Middle frontal gyrus (tissue), 1 donor: Measurements from ENCODE around the gene ERP29.
A peak's percentile ranks its signal among the peaks of the same experiment; 100 is the strongest.
"Not testable (repeated sequence)": the region's sequence is repeated elsewhere in the genome, so short reads cannot be mapped to it uniquely, and the experiment has no call there.

Experiments used
- DNase-seq: peaks from one replicate; pipeline ENCODE4 v3.0.0-alpha.2; 2015; ENCODE audit warnings: low spot score; ENCODE audit errors: extremely low spot score

ERP29 gene

DNA sequence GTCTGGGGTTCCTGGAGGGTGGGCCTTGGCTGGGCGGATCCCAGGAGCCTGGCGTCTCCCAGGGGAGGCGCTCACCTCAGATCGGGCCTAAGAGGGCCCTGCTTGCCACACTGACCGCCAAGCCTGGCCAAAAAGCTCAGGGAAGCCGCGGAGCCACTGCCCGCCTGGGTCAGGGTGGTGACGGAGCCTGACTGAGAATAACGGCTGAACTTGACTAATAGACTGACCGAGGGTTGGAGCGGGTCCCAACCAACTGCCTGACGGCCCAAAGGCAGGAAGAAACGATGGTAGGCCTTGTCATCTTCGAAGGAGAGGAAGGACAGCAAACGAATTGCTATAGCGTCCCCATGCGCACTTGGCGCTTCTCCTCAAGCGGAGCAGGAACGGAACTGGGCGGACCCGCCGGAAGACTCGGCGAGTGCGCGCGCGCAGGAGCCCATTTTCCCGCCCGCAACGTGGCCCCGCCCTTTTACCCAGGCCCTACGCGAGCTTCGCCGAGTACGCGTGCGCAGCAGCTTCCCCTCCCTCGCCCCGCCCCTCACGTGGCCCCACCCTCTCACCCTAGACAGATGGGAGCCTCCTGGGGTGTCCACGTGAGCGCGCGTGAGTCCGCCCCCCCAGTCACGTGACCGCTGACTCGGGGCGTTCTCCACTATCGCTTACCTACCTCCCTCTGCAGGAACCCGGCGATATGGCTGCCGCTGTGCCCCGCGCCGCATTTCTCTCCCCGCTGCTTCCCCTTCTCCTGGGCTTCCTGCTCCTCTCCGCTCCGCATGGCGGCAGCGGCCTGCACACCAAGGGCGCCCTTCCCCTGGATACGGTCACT, at the start of gene ERP29, which contains the start of gene TMEM116:
Gene ERP29, plus strand, starts transcription at position 652 of the 826 bp plus-strand sequence. Its CDS starts 40 bp downstream, at position 692.
Gene TMEM116, minus strand, starts transcription at position 391 of the 826 bp plus-strand sequence. CDS start 7,895 bp downstream, outside the sequence.
- DNase-seq = peak; percentile 94

DNA sequence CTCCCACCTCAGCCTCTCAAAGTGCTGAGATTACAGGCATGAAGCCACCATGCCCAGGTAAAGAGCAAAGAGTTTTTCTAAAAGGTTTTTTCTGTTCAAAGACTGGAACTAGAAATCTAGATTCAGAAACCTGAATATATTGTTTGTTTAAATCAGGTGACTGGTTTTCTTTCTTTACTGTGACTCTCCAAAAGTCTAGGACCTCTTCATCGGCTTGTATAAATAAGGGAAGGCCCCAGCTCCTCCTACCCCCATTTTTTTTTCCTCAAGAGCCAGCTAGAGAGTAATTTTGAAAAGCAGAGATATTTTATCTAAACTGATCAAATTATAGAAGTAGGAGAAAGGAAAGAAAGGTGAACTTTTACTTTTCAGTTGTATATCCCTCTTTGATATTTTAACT, 48.3 kb upstream of the ERP29 start:
- DNase-seq = no peak

DNA sequence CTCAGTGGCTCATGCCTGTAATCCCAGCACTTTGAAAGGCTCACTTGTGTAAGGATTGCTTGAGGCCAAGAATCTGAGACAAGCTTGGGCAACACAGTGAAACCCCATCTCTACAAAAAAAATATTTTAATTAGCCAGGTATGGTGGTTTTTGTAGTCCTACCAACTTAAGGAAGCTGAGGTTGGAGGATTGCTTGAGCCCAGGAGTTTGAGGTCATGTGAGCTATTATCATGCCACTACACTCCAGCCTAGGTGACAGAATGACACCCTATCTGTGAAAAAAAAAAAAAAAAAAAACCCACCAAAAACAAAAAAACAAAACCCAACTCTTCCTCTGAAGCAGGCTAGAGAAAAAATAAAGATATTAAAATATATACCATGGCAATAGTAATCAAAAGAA, 41.4 kb upstream of the ERP29 start:
- DNase-seq = no peak

DNA sequence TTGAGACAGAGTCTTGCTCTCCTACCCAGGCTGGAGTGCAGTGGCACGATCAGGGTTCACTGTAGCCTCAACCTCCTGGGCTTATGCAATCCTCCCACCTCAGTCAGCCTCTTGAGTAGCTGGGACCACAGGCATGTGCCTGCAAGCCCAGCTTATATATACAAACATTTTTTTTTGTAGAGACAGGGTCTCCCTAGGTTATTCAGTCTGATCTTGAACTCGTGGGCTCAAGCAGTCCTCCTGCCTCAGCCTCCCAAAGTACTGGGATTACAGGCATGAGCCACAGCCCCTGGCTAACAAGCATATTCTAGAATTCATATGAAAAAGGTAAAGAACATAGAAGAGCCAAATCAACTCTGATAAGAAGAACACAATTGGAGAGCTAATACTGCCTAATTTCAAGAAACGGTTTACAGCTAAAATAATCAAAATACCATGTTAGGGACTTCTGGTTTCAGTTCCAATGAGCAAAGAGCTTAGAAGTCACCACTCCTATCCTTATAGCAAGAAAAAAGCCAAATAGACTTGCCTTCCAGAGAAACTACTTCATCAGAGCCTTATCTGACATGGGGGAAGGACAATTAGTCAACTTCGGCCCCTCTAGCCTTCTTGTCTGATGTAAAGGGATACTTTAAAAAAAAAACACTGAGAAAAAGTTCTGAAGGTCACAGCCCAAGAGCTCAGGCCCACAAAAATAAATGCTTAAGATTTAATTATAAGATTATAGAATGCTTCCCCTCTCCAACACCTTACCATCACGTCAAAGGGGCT, 37.9 kb upstream of the ERP29 start:
- no peak for DNase-seq

DNA sequence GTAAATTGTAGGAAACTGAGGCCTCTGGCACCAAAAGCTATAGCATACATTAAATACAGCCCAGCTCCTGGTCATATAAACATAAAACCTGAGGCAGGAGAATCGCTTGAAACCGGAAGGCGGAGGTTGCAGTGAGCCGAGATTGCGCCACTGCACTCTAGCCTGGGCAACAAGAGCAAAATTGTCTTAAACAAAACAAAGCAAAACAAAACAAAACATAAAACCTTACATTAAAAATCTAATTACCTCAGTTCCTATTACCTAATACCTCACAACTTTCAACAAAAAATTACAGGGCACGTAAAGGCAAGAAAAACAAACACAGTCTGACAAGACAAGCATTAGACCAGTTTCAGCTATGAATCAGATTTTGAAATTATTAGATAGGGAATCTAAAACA, 36.9 kb upstream of the ERP29 start:
- DNase-seq = no peak

DNA sequence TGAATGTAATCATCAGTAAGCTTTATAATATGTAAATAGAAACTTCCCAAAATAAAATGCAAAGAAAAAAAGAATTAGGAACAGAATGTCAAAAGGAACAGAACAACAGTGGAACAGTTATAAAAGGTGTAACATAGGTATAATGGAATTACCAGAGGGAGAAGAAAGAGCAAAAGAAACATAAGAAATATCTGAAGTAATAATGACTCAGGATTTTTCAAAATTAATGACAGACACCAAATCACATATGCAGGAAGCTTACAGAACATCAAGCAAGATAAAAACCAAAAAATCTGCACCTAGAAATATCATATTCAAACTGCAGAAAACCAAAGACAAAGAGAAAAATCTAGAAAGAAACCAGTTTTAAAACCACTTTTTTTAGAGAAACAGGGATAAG, 36.4 kb upstream of the ERP29 start:
- DNase-seq = no peak

DNA sequence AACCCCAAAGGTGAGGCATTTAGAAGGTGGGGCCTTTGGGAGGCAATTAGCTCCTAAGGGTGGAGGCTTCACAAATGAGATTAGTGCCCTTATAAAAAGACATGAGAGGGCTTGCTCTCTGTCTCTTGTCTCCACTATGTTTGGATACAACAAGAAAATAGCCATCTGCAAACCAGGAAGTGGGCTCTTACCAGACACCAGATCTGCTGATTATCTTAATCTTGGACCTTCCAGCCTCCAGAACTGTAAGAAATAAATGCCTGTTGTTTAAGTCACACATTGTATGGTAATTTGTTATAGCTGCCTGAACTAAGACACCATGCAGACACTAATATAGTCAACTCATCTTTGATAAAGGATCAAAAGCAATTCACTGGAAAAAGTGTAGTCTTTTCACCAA, 34.7 kb upstream of the ERP29 start:
- no peak for DNase-seq

DNA sequence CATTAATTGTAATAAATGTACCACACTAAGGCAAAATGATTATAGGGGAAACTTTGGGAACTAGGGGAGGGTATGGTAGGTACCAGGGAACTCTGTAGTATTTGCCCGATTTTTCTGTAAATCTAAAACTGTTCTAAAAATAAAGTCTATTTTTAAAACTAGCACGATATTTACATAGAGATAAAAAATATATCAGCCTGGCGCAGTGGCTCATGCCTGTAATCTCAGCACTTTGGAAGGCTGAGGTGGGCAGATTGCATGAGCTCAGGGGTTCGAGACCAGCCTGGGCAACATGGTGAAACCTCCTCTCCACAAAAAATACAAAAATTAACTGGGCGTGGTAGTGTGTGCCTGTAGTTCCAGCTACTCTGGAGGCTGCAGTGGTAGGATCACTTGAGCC, 32.6 kb upstream of the ERP29 start:
- no peak for DNase-seq

DNA sequence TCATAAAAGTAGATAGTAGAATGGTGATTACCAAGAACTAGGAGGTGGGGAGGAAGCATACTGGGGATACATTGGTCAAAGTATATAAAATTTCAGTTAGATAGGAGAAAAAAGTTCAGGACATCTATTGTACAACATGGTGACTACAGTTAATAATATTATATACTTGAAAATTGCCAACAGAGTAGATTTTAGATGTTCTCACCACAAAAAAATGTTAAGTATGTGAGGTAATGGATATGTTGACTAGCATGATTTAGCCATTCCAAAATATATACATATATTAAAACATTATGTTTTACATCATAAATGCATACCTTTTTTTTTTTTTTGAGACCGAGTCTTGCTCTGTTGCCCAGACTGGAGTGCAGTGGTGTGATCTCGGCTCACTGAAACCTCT, 31.2 kb upstream of the ERP29 start:
- DNase-seq = no peak

DNA sequence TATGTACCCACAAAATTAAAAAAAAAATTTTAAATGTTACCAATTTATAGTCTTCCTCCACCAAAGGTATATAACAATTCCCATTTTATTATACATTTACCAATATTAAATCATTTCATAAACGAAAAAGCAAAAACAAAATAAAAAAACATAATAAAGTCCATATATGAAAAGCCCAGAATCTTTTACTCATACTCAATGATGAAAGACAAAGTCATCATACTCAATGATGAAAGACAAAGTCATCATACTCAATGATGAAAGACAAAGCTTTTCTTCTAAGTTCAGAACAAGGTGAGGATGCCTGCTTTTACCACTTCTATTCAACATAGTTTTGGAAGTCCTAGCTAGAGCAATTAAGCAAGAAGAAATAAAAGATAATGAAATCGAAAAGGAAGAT, 28.4 kb upstream of the ERP29 start:
- no peak for DNase-seq

DNA sequence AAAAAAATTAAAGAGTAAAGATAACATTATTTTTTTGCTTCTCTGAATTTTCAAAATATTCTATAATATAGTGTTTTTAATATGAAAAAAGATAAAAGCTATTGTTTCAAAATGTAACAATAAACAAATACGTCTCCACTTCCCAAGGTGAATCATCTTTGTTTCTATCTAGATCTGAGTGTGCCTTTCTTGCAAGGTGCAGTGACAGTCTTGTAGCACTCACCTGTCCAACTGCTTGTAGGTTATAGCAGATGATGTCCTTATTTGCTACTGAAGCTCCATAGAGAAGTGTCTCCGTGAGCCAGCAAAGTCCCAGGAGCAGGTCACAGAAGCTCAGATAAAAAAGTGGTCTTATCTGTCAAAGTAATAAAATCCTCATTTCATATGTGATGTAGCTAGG, 21.7 kb upstream of the ERP29 start:
- no peak for DNase-seq

DNA sequence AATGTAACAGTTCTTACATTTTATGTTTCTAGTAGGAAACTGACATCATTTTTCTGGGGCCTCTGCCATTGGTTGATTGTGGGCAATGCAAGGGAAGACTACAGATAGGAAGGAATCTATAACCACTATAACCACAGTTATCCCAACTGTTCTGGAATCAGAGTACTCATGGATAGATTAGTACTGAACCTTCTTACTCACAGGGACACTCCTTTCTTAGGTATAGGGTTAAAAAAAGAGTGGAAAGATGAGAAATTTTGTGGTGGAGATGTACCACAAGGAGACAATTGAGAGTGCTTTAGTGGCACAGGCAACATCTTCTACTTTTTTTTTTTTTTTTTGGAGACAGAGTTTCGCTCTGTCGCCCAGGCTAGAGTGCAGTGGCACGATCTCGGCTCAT, 21.3 kb upstream of the ERP29 start:
- no peak for DNase-seq

DNA sequence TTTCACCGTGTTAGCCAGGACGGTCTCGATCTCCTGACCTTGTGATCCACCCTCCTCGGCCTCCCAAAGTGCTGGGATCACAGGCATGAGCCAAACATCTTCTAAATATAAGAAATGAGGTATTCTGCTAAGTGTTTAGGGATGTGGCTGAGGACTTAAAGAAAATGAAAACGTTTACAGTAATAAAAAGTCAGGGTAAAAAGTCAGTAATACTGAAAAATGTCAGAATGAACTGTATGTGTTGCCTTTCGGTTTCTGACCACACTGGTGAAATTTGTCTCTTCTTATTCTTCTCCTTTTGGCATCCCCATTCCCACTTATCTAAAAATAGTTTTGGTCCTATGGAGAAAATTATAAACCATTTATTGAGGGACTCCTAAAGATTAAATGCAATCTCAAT, 20.8 kb upstream of the ERP29 start:
- DNase-seq = no peak

DNA sequence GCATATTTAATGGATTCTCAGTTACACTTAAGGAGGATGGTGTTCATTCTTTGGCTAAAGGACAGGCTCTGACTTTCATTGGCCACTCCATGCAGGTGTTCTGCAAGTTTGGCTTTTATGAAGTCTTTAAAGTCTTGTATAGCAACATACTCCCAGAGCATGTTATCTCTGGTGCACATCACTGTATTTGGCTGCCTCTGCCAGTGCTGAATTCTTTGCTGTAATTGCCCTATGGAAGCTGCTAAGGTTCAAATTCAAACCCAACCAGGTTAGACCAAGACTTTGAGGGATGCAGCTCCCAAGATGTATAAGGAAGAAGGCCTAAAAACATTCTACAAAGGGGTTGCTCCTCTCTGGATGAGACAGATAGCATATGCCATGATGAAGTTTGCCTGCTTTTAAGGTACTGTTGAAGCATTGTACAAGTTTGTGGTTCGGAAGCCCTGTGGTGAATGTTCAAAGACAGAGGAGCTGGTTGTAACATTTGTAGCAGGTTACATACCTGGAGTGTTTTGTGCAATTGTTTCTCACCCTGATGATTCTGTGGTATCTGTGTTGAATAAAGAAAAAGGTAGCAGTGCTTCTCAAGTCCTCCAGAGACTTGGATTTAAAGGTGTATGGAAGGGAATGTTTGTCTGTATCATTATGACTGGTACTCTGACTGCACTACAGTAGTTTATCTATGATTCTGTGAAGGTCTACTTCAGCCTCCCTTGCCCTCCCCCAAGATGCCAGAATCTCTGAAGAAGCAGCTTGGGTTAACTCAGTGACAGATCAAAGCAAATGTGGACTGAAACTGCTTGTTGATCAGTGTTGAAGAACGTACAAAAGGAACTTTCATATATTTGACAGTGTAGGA, 19.7 kb upstream of the ERP29 start:
- no peak for DNase-seq

DNA sequence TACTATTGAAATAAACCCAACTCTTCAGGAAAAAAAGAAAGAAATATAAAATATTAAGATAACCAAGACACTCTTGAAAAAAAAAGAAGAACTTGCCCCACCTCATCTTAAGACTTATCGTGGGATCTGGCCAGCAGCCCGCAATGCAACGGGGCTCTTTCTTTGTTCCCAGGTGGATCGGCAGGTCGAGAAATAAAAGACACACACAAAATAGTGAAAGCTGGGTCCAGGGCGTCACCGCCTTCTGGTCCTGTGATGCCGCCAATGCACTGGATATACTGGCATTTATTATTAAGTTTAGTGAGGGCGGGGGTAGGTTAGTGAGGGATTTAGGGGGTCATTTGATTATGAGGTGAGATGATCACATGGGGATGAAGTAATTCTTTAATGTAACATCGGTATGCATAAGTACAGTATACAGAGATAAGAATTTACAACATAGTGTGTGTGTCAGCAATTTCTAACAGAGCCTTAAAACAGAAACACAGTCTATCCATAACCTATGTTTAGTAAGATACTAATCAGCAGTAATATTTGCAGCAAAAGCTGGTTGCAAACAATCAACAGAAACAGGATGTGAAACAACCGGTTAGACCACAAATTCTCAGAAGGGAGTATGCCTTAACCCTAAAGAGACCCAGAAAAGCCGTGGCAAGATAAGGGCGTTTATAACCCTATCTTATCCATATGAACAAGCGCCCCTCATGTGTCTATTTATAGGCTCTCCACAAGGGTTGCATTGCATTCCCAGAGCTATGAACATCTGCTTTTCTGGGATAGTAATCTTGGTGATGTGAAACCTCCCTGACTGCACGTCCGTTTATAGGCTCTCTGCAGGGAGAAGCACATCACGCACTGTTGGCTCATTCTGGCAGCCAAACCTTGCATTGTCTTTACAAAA, 18.8 kb upstream of the ERP29 start:
- not testable (repeated sequence) for DNase-seq

DNA sequence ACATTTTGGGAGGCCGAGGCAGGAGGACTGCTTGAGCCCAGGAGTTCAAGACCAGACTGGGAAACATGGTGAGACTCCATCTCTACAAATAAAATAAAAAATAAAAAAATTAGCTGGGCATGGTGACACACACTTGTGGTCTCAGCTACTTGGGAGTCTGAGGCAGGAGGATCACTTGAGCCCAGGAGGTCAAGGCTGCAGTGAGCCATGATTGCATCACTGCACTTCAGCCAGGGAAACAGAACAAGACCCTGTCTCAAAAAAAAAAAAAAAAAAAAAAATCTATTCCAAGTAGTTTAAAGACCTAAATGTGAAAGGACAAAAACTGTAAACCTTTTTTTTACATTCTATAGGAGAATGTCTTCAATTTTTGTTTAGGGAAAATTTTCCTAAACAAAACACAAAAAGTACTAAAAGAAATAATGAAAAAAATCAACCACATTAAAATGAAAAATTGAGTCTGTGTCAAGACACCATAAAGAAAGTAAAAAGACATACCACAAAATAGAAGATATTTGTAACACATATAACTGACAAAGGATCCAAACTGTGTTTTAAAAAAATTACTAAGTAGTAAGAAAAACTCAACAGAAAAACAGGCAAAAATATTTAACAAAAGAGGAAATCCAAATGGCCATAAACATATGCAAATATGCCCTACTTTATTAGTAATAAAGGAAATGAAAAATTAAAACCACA, 17.3 kb upstream of the ERP29 start:
- no peak for DNase-seq

DNA sequence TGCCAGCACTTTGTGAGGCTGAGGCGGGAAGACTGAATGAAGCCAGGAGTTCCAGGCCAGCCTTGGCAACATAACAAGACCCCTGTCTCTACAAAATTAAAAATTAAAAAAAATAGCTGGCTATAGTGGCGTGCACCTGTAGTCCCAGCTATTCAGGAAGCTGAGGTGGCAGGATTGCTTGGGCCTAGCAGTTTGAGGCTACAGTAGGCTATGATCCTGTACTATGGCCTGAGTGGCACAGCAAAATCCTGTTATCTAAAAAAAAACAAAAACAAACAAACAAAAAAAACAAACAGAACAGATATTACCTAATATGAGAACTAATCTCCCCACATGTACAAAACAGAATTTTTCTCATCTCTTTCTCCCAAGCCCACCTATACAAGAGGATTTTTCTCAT, 15.9 kb upstream of the ERP29 start:
- no peak for DNase-seq

DNA sequence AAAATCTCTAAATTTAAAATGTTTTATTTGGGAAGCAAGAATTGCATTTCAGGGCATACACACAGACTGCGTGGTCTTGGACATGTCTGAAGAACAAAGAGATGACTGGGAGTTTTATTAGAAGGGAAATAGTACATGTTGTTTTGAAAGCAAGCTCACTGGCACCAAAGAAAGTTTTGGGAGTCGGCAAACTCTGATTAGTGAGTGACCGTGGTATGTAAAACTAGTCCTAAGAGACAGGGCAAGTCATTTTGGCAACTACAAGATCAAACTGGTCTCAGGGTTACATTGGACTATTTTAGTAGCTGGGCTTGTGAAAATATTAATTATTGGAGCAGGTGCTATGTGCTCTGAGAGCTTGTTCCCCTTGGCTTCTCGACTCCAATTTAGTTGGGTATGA, 15.2 kb upstream of the ERP29 start:
- no peak for DNase-seq

DNA sequence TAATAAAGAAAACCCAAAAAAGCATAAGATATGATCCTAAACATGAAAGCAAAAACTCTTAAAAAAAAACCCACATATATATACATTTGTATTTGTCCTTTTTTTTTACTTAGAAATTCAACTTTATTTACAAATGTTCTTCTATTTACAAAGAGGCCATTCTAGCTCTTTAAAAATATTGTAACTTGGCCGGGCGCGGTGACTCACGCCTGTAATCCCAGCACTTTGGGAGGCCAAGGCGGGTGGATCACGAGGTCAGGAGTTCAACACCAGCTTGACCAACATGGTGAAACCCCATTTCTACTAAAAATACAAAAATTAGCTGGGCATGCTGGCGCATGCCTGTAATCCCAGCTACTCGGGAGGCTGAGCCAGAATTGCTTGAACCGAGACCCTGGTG, 14.1 kb upstream of the ERP29 start:
- not testable (repeated sequence) for DNase-seq

DNA sequence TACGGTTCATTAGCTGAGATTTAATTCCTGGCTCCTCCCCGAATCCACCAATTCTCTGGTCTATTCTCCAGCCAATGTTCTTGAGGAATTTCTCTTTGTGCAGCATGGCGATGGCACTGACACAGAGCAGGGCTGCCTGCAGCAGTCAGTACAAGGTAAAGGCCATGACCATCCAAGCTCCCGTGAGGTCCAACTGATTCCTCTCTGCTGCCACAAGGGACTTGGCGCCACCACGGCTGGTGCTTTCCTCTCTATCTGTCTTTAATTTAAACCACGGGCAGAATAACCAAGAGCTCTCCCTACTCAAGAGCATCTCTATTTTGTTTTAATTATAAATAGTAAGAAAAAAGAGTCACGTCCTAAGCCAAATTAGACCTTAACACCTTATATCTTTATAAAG, 12.4 kb upstream of the ERP29 start:
- no peak for DNase-seq
